Measurements from ENCODE around the gene FAM20A. TPM values are rescaled to one million over a fixed set of nuclear protein-coding genes. Genes with fewer than 3 reads are reported as not detected.
"Not testable (repeated sequence)": the region's sequence is repeated elsewhere in the genome, so short reads cannot be mapped to it uniquely, and the experiment has no call there.

FAM20A gene
- total RNA-seq, 1 experiment from 2014 or later = 0.10 TPM

GRCh38 chr17:68505951-68506350, 95.2 kb downstream of the FAM20A start:
- no peak for DNase-seq (ENCODE audit: extremely low read depth, low read depth)

GRCh38 chr17:68501074-68501473, 100.1 kb downstream of the FAM20A start:
- DNase-seq (ENCODE audit: extremely low read depth, low read depth) = no peak

- DNase-seq (ENCODE audit: extremely low read depth, low read depth) = no peak
Observed at GRCh38 chr17:68499587-68499986, 101.6 kb downstream of the FAM20A start.

GRCh38 chr17:68498479-68499326, 102.5 kb downstream of the FAM20A start:
- no peak for DNase-seq (ENCODE audit: extremely low read depth, low read depth)

- DNase-seq (ENCODE audit: extremely low read depth, low read depth) = no peak
Observed at GRCh38 chr17:68497885-68498319, 103.3 kb downstream of the FAM20A start.

GRCh38 chr17:68495081-68495480, 106.1 kb downstream of the FAM20A start:
- no peak for DNase-seq (ENCODE audit: extremely low read depth, low read depth)

- DNase-seq (ENCODE audit: extremely low read depth, low read depth) = not testable (repeated sequence)
Observed at GRCh38 chr17:68492394-68493054, 108.6 kb downstream of the FAM20A start.

GRCh38 chr17:68491381-68492231, 109.6 kb downstream of the FAM20A start:
- no peak for DNase-seq (ENCODE audit: extremely low read depth, low read depth)

- no peak for DNase-seq (ENCODE audit: extremely low read depth, low read depth)
Observed at GRCh38 chr17:68489919-68490318, 111.2 kb downstream of the FAM20A start.

Other genes with a start within 250 kb of the FAM20A start
- gene WIPI1, start 143.9 kb downstream of the FAM20A start, total RNA-seq (2014; rRNA removed; shearing (Covaris generic)) = 13.8 and 18.7 TPM in 2 replicates
- gene PRKAR1A, start 88.9 kb downstream of the FAM20A start, total RNA-seq (2014; rRNA removed; shearing (Covaris generic)) = 397 and 413 TPM in 2 replicates